ELF-1 (cell line): Measurements from ENCODE around the gene FAM117B.

ENCODE experiments used
- DNase-seq: peaks from one replicate; pipeline ENCODE4 v3.0.0-alpha.2; 2016; ENCODE audit warnings: low read depth, low spot score

Gene FAM117B

DNA sequence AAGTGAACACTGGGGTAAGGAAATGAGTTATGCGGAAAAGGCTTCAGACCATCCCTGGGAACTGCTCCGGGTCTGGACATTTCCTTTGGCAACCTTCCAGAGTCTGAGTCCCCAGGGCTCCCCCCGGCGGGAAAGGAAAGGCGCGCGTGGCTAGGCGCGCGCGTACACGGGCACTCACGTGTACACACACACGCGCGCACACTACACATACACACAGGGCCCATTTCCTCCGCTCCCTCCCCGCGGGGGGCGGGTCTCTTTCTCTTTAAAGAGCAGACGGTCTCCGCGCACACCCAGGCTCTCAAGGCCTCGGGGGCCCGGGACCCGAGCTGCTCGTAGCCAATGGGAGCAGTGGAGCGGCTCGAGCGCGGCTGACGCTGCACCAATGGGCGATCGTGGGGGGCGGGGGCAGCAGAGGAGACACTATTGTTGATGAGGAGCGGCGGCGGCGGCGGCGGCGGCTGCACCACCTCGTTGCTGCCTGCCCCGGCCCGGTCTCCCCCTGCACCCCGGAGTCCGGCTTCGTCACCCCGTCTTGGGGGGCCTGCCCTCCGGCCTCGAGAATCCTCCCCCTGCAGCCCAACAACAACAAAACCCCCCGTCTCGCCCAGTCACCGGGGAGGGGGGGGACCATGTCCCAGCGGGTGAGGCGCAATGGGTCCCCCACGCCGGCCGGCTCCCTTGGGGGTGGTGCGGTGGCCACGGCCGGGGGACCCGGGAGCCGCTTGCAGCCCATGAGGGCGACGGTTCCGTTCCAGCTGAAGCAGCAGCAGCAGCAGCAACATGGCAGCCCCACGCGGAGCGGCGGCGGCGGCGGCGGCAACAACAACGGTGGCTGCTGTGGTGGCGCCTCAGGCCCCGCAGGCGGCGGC, at the start of gene FAM117B:
Gene FAM117B (plus strand): TSS at position 414 of the 872 bp plus-strand sequence. CDS start 219 bp downstream, at position 633.
- peak; percentile 98 for DNase-seq

DNA sequence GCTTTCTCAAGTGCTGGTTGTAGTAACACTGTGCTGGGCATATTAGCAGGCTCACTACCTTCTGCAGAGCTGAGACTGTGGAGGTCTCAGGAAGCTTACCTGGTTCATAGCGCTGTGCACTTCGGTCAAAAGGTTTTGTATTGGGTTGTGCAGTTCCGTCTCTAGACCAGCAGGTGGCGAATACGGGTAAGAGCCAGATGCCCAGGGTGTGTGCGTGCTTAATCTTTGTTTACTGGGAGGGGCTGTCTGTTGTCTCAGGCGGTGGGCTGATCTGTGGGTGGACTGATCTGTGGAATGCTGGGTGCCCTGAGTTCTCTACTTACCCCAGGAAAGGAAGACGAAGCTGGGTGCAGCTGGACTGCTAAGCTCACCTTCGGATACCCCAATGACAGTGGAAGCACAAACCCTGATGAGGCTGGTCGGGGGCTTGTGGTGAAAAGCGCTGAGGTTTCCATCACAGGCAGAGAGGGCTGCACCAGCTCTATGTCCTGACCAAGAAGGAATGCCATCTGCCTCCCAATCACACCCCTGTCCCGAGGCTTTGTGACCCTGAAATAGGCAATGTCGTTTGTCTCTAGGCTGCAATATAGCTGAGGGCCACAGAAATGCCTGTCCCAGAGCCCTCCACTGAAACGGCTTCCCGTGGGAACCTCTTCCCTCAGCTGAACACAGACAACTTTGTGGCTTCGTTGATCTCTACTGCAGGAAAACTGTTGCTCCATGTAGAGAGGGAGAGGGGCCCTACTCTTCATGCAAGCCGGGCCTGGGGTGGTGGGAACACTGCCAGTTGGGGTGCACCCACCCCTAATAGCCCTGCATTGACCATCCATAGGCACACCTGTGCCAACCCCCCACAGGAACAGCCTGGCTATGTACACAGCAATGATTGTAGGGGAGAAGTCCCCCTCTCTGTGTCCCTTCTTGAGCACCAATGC, 45.9 kb upstream of the FAM117B start:
- peak; percentile 87 for DNase-seq

DNA sequence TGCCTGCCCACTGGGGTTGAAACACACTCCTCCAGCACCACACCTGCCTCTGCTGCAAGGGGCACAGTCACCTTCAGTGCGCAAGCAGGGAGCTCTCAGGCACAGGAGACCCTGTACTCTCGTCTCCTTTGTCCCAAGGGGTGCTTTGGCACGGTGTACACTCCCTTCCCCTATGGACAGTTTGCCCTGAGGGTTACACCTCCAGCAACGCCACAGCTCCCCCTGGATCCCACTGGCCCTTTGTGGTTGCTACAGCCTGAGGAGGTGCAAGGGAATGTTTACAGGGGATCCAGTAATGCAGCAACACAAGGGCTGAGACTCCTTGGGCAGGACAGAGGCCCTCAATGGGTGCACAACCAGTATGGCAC, 45.2 kb upstream of the FAM117B start:
- DNase-seq, result peak; percentile 6

DNA sequence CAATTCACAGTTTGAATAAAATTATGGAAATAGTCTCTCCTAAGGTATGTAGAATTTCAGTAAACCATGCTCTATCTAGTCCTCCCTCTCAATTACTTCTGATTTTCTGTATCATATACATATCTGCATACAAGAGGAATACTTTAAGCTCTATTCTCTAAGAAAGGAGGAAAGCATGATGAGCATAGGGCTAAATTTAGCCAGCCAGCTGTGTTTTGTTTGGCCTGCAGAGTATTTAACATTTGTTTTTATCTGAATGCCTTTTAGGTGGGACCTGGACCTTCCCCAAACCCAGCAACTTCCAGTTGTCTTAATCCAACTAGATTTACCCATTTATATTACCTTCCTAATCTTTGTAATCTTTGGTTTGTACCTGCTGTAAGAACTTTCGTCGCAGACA, 42.2 kb upstream of the FAM117B start:
- DNase-seq, result no peak

DNA sequence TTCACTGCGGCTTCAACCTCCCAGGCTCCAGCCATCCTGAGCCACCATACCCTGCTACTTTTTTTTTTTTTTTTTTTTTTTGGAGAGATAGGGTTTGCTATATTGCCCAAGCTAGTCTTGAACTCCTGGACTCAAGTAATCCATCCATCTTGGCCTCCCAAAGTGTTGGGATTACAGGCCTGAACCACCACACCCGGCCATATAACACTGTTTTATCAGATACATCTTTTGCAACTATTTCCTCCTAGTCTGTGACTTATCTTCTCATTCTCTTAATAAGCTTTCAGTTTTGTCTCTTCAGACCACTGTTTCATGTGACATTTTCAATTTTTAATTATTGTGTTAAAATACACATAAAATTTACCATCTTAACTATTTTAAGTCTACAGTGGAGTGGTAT, 35.7 kb upstream of the FAM117B start:
- DNase-seq, result no peak

DNA sequence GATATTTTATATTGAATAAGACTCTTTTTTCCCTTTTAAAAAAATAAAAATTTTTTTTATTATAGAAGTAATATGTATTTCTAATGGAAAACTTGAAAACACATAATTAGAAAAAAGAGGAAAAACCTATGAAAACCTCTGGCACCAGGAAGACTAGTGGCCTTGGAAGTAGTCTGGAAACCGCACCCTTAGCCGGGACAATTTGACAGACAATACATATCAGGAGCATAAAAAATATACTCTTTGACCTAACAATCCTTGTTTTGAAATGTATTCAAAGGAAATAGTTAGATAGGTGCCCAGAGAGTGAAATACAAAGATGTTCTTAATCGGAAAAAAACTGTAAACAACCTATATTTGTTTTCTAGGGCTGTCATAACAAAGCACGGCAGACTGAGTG, 34.9 kb upstream of the FAM117B start:
- DNase-seq, result no peak

DNA sequence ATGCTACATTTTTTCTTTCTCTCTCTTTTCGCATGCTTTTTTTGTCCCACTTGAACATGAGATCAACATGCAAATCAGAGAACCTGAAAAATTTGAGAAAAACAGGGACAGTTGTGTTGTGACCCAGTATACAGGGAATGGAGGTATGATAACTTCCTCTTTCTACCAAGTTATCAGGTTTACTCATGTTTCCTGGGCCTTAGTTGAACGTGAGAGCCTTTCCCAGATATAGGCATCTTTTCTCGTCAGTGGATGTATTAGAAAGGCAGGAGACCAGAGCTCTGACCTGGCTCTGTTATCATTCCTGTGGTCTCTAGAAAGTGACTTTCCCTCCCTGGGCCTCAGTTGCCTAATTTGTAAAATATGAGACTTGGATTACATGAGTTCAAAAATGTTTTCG, 30.1 kb upstream of the FAM117B start:
- no peak for DNase-seq

DNA sequence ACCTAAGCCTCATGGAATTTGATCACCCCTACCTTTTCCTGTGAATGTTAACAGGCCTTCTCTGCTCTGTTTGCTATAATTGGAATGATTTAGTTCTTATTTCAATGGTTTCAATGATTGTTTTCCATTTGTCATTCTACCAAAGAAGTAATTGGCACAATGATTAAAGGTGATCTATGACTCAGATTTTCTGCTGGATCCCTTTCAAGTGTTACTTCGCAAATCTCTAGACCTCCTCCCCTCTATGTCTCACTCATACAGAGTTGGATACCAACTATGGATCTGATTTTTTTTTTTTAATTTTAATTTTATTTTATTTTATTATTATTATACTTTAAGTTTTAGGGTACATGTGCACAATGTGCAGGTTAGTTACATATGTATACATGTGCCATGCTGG, 29.6 kb upstream of the FAM117B start:
- no peak for DNase-seq

DNA sequence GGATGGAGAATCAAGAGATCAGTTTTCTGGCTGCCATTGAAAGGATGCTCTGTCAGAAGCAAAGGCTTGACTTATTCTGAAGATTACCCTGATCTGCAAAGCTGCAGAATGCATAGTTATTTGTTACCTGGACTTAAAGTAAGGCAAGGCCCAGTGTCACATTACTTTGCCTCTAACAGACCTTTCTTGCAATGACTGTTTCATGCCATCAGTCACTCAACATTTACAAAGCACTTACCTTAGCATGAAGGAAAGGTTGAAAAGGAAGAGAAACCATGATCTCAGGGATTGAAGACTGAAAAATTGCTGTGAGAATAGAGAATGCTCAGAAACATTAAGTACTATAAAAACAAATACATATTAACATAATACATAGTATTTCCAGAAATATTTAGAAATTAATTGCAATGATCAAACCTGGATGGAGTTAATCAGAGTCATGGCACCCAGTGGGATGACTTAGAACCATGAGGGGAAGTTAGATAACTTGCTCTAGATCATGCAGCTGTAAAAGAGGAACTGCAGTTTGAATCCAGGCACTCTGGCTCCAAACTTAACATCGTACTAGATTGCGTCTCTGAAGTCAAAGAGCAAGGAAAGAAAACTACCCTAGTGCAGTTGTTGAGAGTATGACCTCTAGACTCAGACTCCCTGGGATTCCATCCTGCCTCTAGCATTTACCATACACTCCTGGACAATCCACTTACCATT, 26.5 kb upstream of the FAM117B start:
- no peak for DNase-seq

DNA sequence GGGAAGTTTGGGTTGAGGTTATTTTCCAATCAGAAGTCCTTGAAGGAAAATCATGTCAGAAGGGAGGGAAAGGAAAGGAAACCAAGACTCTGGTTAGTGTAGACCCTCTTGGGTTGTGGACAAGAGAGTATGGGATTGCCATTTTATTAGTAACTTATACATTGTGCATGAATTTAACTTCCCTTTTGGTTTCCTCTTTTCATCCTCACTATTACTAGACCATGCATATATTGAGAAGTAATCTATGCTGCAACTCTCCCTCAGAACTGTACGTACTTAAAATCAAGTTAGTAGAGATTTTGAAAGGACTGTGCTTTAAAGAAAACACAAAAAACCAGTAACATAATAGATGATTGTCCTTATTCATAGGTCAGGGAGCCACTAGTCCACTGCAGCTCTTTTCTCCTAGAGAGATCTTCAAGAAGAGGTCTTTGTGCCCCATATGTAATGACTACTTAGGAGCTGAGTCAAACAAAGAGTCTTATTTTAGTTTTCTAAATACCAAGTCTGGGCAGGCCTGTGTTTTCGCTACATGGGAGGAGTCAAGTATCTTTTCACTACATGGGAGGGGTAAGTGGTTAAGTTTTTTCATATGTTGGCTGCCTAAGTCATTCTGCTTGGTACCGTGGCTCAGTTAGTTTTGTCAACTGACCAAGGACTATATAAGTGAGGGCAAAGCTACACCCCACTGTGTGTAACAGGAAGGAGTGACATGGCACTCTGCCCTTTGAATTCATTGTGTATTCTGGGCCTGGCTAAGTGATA, 25.2 kb upstream of the FAM117B start:
- DNase-seq, result no peak

DNA sequence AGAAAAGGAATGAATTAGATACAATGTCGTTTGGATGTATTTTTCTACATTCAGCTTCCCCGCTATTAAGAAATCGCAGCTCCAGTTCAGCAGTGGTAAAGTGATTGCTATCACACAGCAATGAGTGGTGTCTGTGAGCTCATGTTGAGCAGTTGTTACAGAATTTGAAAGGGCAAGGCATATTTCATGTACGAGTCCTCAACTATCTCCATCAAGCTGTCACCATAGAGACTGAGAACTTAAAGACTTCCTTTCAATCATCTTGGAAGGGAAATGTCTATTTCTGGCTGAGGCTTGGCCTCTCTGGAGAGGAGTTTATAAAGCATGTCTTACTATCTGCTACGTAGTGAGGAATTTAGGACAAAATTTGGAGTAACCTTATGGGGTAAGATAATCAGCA, 24.4 kb upstream of the FAM117B start:
- no peak for DNase-seq

DNA sequence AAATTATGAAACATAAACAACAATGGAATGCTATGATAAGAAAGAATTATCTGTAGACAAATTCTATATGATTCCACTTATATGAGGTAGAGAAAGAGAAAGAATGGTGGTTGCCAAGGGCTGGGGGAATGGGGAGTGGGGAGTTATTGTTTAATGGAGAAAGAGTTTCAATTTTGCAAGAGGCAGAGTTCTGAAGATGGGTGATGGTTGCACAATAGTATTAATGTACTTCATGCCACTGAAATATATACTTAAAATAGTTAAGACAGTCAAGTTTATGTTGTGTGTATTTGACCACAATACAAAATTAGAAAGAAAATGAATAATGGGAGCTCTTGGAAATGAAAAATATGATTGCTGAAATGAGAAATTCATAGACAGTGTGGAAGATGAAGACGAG, 22.6 kb upstream of the FAM117B start:
- no peak for DNase-seq

DNA sequence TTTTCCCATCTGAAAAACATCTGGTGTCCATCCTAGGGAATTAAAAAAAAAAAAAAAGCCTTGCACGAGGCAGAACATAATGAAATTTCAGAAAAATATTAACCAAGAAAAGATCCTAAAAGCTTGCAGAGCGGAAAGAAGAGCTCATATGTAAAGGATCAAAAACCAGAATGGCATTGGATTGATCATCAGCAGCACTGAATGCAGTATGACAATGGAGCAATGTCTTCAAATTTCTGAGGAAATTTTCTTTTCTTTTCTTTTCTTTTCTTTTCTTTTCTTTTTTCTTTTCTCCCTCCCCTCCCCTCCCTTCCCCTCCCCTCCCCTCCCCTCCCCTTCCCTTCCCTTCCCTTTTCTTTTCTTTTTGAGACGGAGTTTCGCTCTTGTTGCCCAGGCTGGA, 21.3 kb upstream of the FAM117B start:
- DNase-seq, result no peak

DNA sequence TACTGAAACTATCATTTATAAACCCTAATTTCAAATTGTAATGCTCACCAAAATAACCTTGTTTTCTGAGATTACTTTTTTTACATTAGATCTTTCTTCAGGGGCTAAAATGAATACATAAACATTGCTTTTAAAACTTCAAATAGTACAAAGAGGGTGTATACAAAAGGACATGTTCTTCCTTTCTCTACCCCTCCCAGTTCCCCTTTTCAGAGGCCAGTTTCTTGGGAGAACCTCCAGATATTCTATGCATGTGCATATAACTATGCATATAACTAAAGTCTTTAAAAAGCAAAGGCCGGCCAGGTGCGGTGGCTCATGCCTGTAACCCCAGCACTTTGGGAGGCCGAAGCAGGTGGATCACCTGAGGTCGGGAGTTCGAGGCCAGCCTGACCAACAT, 10.6 kb upstream of the FAM117B start:
- no peak for DNase-seq

DNA sequence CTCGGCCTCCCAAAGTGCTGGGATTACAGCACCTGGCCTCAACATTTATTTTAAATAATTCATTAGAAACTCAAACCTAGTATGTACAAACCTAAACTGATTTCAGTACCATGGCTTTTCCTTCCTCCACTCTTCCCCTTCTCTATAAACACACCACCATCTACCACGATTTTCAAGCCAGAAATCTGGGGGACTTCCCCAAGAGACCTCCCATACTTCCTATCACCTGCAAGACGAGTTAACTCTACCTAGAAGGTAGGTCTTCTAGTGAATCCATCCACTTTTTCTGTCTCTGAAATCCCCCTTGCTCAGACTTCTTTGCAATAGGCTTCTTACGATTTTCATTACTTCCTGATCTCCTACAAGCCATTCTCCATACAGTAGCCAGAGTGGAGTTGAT, 7.7 kb upstream of the FAM117B start:
- DNase-seq, result no peak

DNA sequence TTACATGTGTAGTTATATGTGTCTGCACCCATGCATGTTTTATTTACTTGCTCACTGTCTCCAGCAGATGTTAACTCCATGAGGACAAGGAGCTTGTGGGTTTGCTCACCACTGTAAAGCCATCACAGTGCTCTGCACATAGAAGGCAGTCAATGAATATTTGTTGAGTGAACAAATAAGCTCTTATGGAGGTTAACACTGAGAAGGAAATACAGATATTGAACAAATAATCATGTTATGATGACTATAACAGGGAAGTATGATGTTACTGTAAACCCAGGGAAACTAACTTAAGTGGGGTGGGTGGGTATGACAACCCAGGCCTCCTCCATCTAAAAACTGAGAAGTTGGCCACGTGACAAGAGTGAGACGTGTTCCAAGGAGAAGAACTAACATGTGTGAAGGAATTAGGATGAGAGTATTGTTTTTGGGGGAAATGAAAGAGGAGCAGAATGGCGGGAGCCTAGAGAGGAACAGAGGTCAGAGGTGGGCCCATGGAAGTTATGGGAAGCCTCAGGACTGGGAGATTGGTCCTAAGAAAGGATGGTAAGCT, 6.0 kb upstream of the FAM117B start:
- DNase-seq, result no peak

DNA sequence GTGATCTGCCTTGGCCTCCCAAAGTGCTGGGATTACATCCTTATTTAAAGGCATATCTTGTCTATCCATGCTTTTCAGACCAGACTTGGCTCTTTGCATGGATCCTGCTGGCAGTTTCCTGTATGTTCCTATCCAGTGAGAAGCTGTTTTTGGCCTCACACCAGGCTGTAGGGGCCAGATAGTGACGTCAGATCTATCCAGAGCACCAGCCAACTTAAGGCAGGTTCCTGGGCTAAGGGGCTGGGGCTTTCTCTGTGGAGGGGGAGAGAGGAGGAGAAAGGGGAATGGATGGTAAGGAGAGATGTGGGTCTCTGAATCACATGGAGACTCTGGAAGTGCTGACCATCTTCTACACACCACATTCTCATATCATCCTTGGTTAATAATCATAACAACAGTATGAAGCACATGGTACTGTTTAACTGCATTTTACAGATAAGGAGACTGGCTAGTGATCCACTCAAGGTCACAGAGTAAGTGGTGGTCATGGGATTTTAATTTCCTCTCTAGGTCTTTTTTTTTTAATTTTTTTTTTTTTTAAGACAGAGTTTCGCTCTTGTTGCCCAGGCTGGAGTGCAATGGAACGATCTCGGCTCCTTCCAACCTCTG, 2.0 kb upstream of the FAM117B start:
- no peak for DNase-seq

DNA sequence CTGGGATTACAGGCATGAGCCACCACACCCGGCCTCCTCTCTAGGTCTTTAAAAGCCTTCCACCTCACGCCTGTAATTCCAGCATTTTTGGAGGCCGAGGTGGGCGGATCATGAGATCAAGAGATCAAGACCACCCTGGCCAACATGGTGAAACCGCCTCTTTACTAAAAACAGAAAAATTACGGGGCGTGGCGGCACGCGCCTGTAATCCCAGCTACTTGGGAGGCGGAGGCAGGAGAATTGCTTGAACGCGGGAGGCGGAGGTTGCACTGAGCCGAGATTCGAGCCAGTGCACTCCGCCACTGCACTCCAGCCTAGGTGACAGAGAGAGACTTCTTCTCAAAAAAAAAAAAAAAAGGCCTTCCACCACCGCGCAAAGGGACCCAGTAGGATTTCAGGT, 1.3 kb upstream of the FAM117B start:
- no peak for DNase-seq

DNA sequence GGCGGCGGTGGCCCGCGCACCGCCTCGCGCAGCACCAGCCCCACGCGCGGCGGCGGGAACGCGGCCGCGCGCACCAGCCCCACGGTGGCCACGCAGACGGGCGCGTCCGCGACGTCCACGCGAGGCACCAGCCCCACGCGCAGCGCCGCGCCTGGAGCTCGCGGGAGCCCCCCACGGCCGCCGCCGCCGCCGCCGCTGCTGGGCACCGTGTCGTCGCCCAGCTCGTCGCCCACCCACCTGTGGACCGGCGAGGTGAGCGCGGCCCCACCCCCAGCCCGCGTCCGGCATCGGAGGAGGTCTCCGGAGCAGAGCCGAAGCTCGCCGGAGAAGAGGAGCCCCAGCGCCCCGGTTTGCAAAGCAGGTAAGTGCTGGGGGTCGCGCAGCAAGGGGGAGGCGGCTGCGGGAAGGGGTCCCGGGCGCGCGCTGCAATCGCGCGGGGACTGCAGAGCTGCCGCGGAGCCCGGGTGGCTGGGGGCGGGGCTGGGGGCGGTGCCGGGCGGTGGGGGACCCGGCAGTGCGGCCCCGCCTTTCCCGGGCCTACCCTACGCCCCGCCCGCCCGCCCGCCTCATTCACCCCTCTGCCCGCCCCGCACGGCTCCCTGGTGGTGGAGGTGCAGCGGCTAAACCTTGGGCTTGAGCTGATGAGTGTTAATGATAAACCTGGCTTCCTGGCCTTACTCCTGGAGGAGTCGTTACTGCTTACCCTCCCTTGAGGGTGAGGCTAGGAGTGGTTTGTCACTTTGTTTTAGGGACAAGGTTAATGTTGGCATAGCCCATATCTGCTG, 851 bp downstream of the FAM117B start:
- peak; percentile 71 for DNase-seq

DNA sequence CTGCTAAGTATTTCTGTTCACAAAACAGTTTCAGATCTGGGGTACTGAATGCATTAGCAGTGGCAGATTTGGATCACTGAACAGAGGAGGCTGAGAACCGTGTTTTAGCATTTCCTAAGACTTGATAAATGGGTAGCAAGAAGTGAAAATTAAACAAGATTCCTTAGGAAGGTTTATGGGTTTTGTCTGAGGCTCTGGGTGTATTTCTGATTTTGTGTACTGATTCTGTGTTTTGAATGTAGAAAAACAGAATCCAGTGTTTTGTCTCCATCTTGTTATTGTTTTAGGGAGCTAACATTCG, 1.4 kb downstream of the FAM117B start:
- no peak for DNase-seq
